GM18951 (cell line): ENCODE results near the gene NCR3LG1.

Experiments used
- POLR2A ChIP-seq: IDR thresholded peaks from 4 replicates; pipeline ENCODE4 v1.6.1; 2011; ENCODE audit warnings: mild to moderate bottlenecking; ENCODE audit not compliant: insufficient read length, insufficient read depth; ENCODE audit errors: extremely low read depth
- in situ Hi-C: fragments of 300-500 bp; cut with MboI; formaldehyde crosslinking; loops from one replicate; pipeline ENCODE4 v1.12.0; 2022; ENCODE audit warnings: low sequenced_read_pairs, mixed read lengths, inconsistent platforms; ENCODE audit not compliant: unreplicated experiment

NCR3LG1 gene

GRCh38 chr11:17352950-17353820 is 1.6 kb downstream of the NCR3LG1 start:
- TF ChIP-seq POLR2A, result no peak
- in situ Hi-C loops, result no loop called here

- in situ Hi-C loops, result no loop called here
- TF ChIP-seq POLR2A, result no peak
Measured at GRCh38 chr11:17353821-17354600, 2.4 kb downstream of the NCR3LG1 start.

- no peak for TF ChIP-seq POLR2A
- in situ Hi-C loops, result no loop called here
Measured at GRCh38 chr11:17354601-17354991, 3.0 kb downstream of the NCR3LG1 start.

- no peak for TF ChIP-seq POLR2A
- in situ Hi-C loops, result no loop called here
Measured at GRCh38 chr11:17366495-17366894, 14.9 kb downstream of the NCR3LG1 start.

GRCh38 chr11:17368551-17368950 is 17.0 kb downstream of the NCR3LG1 start:
- no peak for TF ChIP-seq POLR2A
- in situ Hi-C loops, result no loop called here

- no peak for TF ChIP-seq POLR2A
Measured at GRCh38 chr11:17369094-17369493, 17.5 kb downstream of the NCR3LG1 start.

GRCh38 chr11:17369684-17370243 is 18.2 kb downstream of the NCR3LG1 start:
- in situ Hi-C loops, result no loop called here
- no peak for TF ChIP-seq POLR2A

More at GRCh38 chr11:17369094-17369493, 17.5 kb downstream of the NCR3LG1 start:
- in situ Hi-C loops, result no loop called here

- TF ChIP-seq POLR2A, result no peak
- in situ Hi-C loops, result no loop called here
Measured at GRCh38 chr11:17371614-17372013, 20.0 kb downstream of the NCR3LG1 start.

GRCh38 chr11:17375547-17375946 is 23.9 kb downstream of the NCR3LG1 start:
- no peak for TF ChIP-seq POLR2A
- in situ Hi-C loops, result no loop called here

GRCh38 chr11:17376493-17376892 is 24.9 kb downstream of the NCR3LG1 start:
- TF ChIP-seq POLR2A, result no peak
- in situ Hi-C loops, result no loop called here

GRCh38 chr11:17378655-17379054 is 27.1 kb downstream of the NCR3LG1 start:
- in situ Hi-C loops, result no loop called here
- TF ChIP-seq POLR2A, result no peak

- in situ Hi-C loops, result loop anchor here (10.0 kb wide), 1 partner anchor 115 kb away; no protein-coding TSS in a partner anchor
- no peak for TF ChIP-seq POLR2A
Measured at GRCh38 chr11:17379383-17380180, 28.0 kb downstream of the NCR3LG1 start.
